ENCODE data around the gene LY6G6C. TPM values are rescaled to one million over a fixed set of nuclear protein-coding genes. Genes with fewer than 3 reads are reported as not detected.
A peak's percentile ranks its signal among the peaks of the same experiment; 100 is the strongest.

Gene LY6G6C
- total and polyA plus RNA-seq, 2 of the 13 experiments (the other 11 are each of a cell fraction or from before 2014, with no cell fraction given) = 0.15 TPM; not detected in 1

DNA sequence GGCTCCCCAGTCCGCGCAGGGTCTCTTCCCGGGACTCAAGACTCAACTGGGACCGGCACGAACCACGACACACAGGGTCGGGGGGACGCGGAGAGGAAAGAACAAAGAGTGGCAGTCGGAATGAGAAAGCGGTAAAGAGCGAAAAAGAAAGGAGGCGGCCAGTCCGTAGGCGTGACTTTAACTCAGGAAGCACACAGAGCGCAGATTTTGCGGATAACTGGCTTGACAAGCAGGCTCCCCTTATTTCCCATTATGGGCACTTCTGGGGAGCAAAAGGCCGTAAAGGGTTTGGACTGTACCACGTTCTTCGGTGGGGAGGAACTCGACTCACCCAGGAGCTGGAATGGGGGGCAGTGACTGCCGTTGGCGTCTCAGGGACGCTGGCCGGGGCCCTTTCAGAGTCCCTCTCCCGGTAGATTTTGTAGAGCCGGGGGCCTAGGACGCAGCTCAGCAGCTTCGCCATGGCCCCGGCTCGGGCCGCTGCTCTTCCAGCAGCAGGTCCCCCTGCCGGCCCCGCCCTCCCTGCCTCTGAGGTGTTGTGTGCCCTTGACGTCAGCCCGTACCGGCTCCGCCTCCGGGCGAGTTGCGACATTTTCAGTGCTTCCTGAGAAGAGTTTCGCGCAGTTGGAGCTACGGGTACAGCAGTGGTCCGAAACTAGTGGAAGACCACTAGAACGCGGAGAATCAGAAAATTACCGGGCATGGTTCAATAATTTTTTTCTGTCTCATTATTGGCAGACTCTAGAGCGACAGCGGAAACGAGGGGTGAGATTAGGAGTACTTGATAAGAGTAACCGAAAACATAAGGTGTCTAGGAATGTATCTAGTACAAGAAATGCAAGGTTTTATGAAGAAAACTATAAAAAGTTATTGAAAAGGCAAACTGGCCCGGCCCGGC is 18.5 kb downstream of the LY6G6C start, which contains the start of gene ABHD16A (continued):
- TF ChIP-seq, protein P1, sequence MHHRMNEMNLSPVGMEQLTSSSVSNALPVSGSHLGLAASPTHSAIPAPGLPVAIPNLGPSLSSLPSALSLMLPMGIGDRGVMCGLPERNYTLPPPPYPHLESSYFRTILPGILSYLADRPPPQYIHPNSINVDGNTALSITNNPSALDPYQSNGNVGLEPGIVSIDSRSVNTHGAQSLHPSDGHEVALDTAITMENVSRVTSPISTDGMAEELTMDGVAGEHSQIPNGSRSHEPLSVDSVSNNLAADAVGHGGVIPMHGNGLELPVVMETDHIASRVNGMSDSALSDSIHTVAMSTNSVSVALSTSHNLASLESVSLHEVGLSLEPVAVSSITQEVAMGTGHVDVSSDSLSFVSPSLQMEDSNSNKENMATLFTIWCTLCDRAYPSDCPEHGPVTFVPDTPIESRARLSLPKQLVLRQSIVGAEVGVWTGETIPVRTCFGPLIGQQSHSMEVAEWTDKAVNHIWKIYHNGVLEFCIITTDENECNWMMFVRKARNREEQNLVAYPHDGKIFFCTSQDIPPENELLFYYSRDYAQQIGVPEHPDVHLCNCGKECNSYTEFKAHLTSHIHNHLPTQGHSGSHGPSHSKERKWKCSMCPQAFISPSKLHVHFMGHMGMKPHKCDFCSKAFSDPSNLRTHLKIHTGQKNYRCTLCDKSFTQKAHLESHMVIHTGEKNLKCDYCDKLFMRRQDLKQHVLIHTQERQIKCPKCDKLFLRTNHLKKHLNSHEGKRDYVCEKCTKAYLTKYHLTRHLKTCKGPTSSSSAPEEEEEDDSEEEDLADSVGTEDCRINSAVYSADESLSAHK (CRISPR knock-in tag; IDR thresholded peaks at IDR 0.05; ENCODE audit: borderline replicate concordance) = peak; percentile 56; the same call in 1 of the 2 replicates
- TF ChIP-seq SMC3 (IDR thresholded peaks at IDR 0.05; ENCODE audit: low read length) (peak; percentile 37; the same call in 1 of the 2 replicates), ZNF317 (CRISPR knock-in tag; IDR thresholded peaks at IDR 0.05) (peak; percentile 84), HOXA3 (CRISPR knock-in tag; IDR thresholded peaks at IDR 0.05) (peak; percentile 96), MEF2D (CRISPR knock-in tag; IDR thresholded peaks at IDR 0.05) (no peak; the same call in 1 of the 2 replicates), ZNF335 (CRISPR knock-in tag; IDR thresholded peaks at IDR 0.05) (peak; percentile 96), GABPA (IDR thresholded peaks at IDR 0.05; ENCODE audit: low read depth, low read length) (no peak), GABPA (CRISPR knock-in tag; IDR thresholded peaks at IDR 0.05; ENCODE audit: low read depth) (peak; percentile 85), ZBTB20 (CRISPR knock-in tag; IDR thresholded peaks at IDR 0.05; ENCODE audit: borderline replicate concordance, low read depth) (peak; percentile 61; the same call in 1 of the 2 replicates), NCOA1 (CRISPR knock-in tag; IDR thresholded peaks at IDR 0.05) (no peak), ZNF292 (CRISPR knock-in tag; IDR thresholded peaks at IDR 0.05; ENCODE audit: borderline replicate concordance, low read depth) (peak; percentile 66; the same call in 1 of the 2 replicates), MBD4 (IDR thresholded peaks at IDR 0.05; ENCODE audit: borderline replicate concordance, low read length) (no peak), PRMT3 (CRISPR knock-in tag; IDR thresholded peaks at IDR 0.05; ENCODE audit: borderline replicate concordance, low read depth) (no peak)
- TF ChIP-seq, protein P2, sequence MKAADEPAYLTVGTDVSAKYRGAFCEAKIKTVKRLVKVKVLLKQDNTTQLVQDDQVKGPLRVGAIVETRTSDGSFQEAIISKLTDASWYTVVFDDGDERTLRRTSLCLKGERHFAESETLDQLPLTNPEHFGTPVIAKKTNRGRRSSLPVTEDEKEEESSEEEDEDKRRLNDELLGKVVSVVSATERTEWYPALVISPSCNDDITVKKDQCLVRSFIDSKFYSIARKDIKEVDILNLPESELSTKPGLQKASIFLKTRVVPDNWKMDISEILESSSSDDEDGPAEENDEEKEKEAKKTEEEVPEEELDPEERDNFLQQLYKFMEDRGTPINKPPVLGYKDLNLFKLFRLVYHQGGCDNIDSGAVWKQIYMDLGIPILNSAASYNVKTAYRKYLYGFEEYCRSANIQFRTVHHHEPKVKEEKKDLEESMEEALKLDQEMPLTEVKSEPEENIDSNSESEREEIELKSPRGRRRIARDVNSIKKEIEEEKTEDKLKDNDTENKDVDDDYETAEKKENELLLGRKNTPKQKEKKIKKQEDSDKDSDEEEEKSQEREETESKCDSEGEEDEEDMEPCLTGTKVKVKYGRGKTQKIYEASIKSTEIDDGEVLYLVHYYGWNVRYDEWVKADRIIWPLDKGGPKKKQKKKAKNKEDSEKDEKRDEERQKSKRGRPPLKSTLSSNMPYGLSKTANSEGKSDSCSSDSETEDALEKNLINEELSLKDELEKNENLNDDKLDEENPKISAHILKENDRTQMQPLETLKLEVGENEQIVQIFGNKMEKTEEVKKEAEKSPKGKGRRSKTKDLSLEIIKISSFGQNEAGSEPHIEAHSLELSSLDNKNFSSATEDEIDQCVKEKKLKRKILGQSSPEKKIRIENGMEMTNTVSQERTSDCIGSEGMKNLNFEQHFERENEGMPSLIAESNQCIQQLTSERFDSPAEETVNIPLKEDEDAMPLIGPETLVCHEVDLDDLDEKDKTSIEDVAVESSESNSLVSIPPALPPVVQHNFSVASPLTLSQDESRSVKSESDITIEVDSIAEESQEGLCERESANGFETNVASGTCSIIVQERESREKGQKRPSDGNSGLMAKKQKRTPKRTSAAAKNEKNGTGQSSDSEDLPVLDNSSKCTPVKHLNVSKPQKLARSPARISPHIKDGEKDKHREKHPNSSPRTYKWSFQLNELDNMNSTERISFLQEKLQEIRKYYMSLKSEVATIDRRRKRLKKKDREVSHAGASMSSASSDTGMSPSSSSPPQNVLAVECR (CRISPR knock-in tag; IDR thresholded peaks at IDR 0.05; ENCODE audit: borderline replicate concordance) = peak; percentile 92
- TF ChIP-seq, protein P3, sequence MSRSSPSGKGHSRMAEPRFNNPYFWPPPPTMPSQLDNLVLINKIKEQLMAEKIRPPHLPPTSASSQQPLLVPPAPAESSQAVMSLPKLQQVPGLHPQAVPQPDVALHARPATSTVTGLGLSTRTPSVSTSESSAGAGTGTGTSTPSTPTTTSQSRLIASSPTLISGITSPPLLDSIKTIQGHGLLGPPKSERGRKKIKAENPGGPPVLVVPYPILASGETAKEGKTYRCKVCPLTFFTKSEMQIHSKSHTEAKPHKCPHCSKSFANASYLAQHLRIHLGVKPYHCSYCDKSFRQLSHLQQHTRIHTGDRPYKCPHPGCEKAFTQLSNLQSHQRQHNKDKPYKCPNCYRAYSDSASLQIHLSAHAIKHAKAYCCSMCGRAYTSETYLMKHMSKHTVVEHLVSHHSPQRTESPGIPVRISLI (CRISPR knock-in tag; IDR thresholded peaks at IDR 0.05; ENCODE audit: borderline replicate concordance) = no peak; the same call in 1 of the 2 replicates
- TF ChIP-seq, protein P4, sequence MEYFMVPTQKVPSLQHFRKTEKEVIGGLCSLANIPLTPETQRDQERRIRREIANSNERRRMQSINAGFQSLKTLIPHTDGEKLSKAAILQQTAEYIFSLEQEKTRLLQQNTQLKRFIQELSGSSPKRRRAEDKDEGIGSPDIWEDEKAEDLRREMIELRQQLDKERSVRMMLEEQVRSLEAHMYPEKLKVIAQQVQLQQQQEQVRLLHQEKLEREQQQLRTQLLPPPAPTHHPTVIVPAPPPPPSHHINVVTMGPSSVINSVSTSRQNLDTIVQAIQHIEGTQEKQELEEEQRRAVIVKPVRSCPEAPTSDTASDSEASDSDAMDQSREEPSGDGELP (IDR thresholded peaks at IDR 0.05; ENCODE audit: borderline replicate concordance, low read depth) = peak; percentile 63
- TF ChIP-seq, protein P5, sequence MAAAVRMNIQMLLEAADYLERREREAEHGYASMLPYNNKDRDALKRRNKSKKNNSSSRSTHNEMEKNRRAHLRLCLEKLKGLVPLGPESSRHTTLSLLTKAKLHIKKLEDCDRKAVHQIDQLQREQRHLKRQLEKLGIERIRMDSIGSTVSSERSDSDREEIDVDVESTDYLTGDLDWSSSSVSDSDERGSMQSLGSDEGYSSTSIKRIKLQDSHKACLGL (CRISPR knock-in tag; IDR thresholded peaks at IDR 0.05) = peak; percentile 71; the same call in 1 of the 2 replicates
- TF ChIP-seq, protein P6, sequence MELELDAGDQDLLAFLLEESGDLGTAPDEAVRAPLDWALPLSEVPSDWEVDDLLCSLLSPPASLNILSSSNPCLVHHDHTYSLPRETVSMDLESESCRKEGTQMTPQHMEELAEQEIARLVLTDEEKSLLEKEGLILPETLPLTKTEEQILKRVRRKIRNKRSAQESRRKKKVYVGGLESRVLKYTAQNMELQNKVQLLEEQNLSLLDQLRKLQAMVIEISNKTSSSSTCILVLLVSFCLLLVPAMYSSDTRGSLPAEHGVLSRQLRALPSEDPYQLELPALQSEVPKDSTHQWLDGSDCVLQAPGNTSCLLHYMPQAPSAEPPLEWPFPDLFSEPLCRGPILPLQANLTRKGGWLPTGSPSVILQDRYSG (CRISPR knock-in tag; IDR thresholded peaks at IDR 0.05) = peak; percentile 36; the same call in 1 of the 2 replicates

Measured in HepG2 (cell line).